Small intestine (tissue), 7 donors: ENCODE results near the gene SFRP2. TPM values are rescaled to one million over a fixed set of nuclear protein-coding genes. Genes with fewer than 3 reads are reported as not detected.

ENCODE experiments used
- DNase-seq, 2 donors: peaks; one replicate each; pipeline versions ENCODE4 v3.0.0 to v3.0.0-alpha.2; 2013
- FAIRE-seq: peaks from 2 replicates; lab custom pipeline; 2012; peaks lifted over from hg19 to GRCh38; lab: Jason Lieb, UNC
- H3K27ac ChIP-seq, 3 donors: one replicate each; pipeline ENCODE4 v1.5.1; 2013; ENCODE audit warnings: low read length in 2 of 3, mild to moderate bottlenecking in 2 of 3, control low read depth in 1 of 3, inconsistent platforms in 1 of 3, low read depth in 1 of 3, moderate library complexity in 1 of 3
- H3K27me3 ChIP-seq, 3 donors: one replicate each; pipeline ENCODE4 v1.6.1; 2013; ENCODE audit warnings: low read length in 3 of 3, inconsistent platforms in 1 of 3; ENCODE audit not compliant: control insufficient read depth in 3 of 3, insufficient read depth in 3 of 3
- H3K36me3 ChIP-seq, 3 donors: one replicate each; pipeline ENCODE4 v1.6.1; 2013; ENCODE audit warnings: low read length in 3 of 3, inconsistent platforms in 1 of 3, low read depth in 1 of 3, mild to moderate bottlenecking in 1 of 3, moderate library complexity in 1 of 3; ENCODE audit not compliant: control insufficient read depth in 3 of 3, insufficient read depth in 2 of 3
- H3K4me1 ChIP-seq, 3 donors: one replicate each; pipeline ENCODE4 v1.6.1; 2013; ENCODE audit warnings: low read length in 2 of 3, inconsistent platforms in 1 of 3, low read depth in 1 of 3, mild to moderate bottlenecking in 1 of 3, moderate library complexity in 1 of 3; ENCODE audit not compliant: control insufficient read depth in 3 of 3, insufficient read depth in 2 of 3
- H3K4me3 ChIP-seq, 3 donors: one replicate each; pipeline ENCODE4 v1.5.1; 2013; ENCODE audit warnings: low read length in 3 of 3, control low read depth in 1 of 3, inconsistent platforms in 1 of 3, low read depth in 1 of 3, mild to moderate bottlenecking in 1 of 3, moderate library complexity in 1 of 3
- H3K9me3 ChIP-seq, 2 donors: one replicate each; pipeline ENCODE4 v1.6.1; 2013; ENCODE audit warnings: low read depth in 1 of 2, low read length in 1 of 2; ENCODE audit not compliant: control insufficient read depth in 2 of 2, insufficient read depth in 1 of 2
- WGBS, 3 donors: extraction: QIAGEN DNeasy Blood & Tissue Kit; methylation state at CpG; one replicate each; pipeline ENCODE4 v1.1.7; 2013; 5-methylcytosine and 5-hydroxymethylcytosine counted together
- polyA plus RNA-seq, 4 donors: library from polyadenylated mRNA; stranded (reverse) in 3 of 4; unstranded in 1 of 4; fragments of 200-250 nt in 3 of 4; fragments of 120-200 nt in 1 of 4; gene quantifications; one replicate each; pipeline versions ENCODE4 v1.2.1 to v1.2.3, GENCODE V29; 2013
- donor health status: healthy with polysubstance abuse.
- donor health status: control.
- donor health status: control.
- donor health status: Bipolar disorder and iron deficiency.
- donor health status: healthy.

The SFRP2 gene
- polyA plus RNA-seq, 4 donors = 1.1 to 11.6 TPM; not detected in 2

GRCh38 chr4:153825126-153825525 lies 36.2 kb upstream of the SFRP2 start:
- 75 to 78% (median 77%) methylated on average over 4 of the region's 4 CpGs for WGBS, 3 donors
- no peak for FAIRE-seq

GRCh38 chr4:153824501-153824900 lies 35.6 kb upstream of the SFRP2 start:
- H3K9me3 ChIP-seq = no peaks in the 10 kb centered on the region
- no peaks in the 10 kb centered on the region for H3K36me3 ChIP-seq
- no peaks in the 10 kb centered on the region for H3K4me1 ChIP-seq
- H3K4me3 ChIP-seq = no peak overlapping the region
- H3K27ac ChIP-seq = no peak overlapping the region
- no peaks in the 10 kb centered on the region for H3K27me3 ChIP-seq
- DNase-seq = no peak
- no peak for FAIRE-seq

More at GRCh38 chr4:153825126-153825525, 36.2 kb upstream of the SFRP2 start:
- no peak for DNase-seq
- Histone ChIP-seq H3K27me3 (no peaks in the 10 kb centered on the region), H3K36me3 (no peaks in the 10 kb centered on the region), H3K9me3 (no peaks in the 10 kb centered on the region), H3K4me1 (no peaks in the 10 kb centered on the region), H3K27ac (no peak overlapping the region), H3K4me3 (no peak overlapping the region)

- H3K36me3 ChIP-seq = no peaks in the 10 kb centered on the region
- no peaks in the 10 kb centered on the region for H3K4me1 ChIP-seq
- FAIRE-seq (no peak), DNase-seq (no peak)
- H3K27me3 ChIP-seq = no peaks in the 10 kb centered on the region
- H3K27ac ChIP-seq = no peak overlapping the region
- 74 to 93% (median 89%) methylated on average over 1 of the region's 1 CpG for WGBS, 3 donors
- H3K9me3 ChIP-seq = no peaks in the 10 kb centered on the region
- H3K4me3 ChIP-seq = no peak overlapping the region
These were observed 34.6 kb upstream of the SFRP2 start for GRCh38 chr4:153823483-153823882.

- Histone ChIP-seq H3K9me3 (no peaks in the 10 kb centered on the region), H3K4me1 (no peaks in the 10 kb centered on the region), H3K27ac (no peak overlapping the region), H3K36me3 (no peaks in the 10 kb centered on the region), H3K27me3 (no peaks in the 10 kb centered on the region), H3K4me3 (no peak overlapping the region)
- DNase-seq = no peak
- no peak for FAIRE-seq
- 58 to 63% (median 63%) methylated on average over 3 of the region's 3 CpGs for WGBS, 3 donors
These were observed 33.4 kb upstream of the SFRP2 start for GRCh38 chr4:153822316-153822715.

- H3K4me3 ChIP-seq = no peak overlapping the region
- no peaks in the 10 kb centered on the region for H3K9me3 ChIP-seq
- H3K36me3 ChIP-seq = no peaks in the 10 kb centered on the region
- FAIRE-seq = no peak
- no peak overlapping the region for H3K27ac ChIP-seq
- DNase-seq = no peak
- H3K4me1 ChIP-seq = no peaks in the 10 kb centered on the region
- no peaks in the 10 kb centered on the region for H3K27me3 ChIP-seq
These were observed 28.6 kb upstream of the SFRP2 start for GRCh38 chr4:153817466-153817865.

- no peak overlapping the region for H3K4me3 ChIP-seq
- FAIRE-seq (no peak), DNase-seq (no peak)
- H3K9me3 ChIP-seq = no peaks in the 10 kb centered on the region
- no peak overlapping the region for H3K27ac ChIP-seq
- 29 to 49% (median 29%) methylated on average over 2 of the region's 2 CpGs for WGBS, 3 donors
- H3K4me1 ChIP-seq = no peaks in the 10 kb centered on the region
- no peaks in the 10 kb centered on the region for H3K36me3 ChIP-seq
- H3K27me3 ChIP-seq = no peaks in the 10 kb centered on the region
These were observed 27.7 kb upstream of the SFRP2 start for GRCh38 chr4:153816542-153816941.

- DNase-seq (no peak), FAIRE-seq (no peak)
- 82 to 98% (median 86%) methylated on average over 2 of the region's 2 CpGs for WGBS, 3 donors
- H3K9me3 ChIP-seq = no peaks in the 10 kb centered on the region
- no peaks in the 10 kb centered on the region for H3K36me3 ChIP-seq
- H3K27ac ChIP-seq = no peak overlapping the region
- H3K4me1 ChIP-seq = no peaks in the 10 kb centered on the region
- no peak overlapping the region for H3K4me3 ChIP-seq
- H3K27me3 ChIP-seq = no peaks in the 10 kb centered on the region
These were observed 25.9 kb upstream of the SFRP2 start for GRCh38 chr4:153814789-153815188.

- H3K27me3 ChIP-seq = no peaks in the 10 kb centered on the region
- H3K9me3 ChIP-seq = no peaks in the 10 kb centered on the region
- DNase-seq = no peak
- H3K27ac ChIP-seq = no peak overlapping the region
- H3K4me1 ChIP-seq = no peaks in the 10 kb centered on the region
- FAIRE-seq = no peak
- 79 to 86% (median 82%) methylated on average over 9 of the region's 9 CpGs for WGBS, 3 donors
- H3K4me3 ChIP-seq = no peak overlapping the region
- no peaks in the 10 kb centered on the region for H3K36me3 ChIP-seq
These were observed 21.3 kb upstream of the SFRP2 start for GRCh38 chr4:153809916-153810810.

- no peak for FAIRE-seq
- H3K4me3 ChIP-seq = no peak overlapping the region
- H3K9me3 ChIP-seq = no peaks in the 10 kb centered on the region
- H3K4me1 ChIP-seq = no peaks in the 10 kb centered on the region
- no peak overlapping the region for H3K27ac ChIP-seq
- DNase-seq = peak in 1 of 2 donors; percentile 12
- H3K36me3 ChIP-seq = no peaks in the 10 kb centered on the region
- H3K27me3 ChIP-seq = no peaks in the 10 kb centered on the region
These were observed 20.4 kb upstream of the SFRP2 start for GRCh38 chr4:153809307-153809706.
